HepG2 (cell line): ENCODE measurements around the gene TMEM63C. TPM values are rescaled to one million over a fixed set of nuclear protein-coding genes. Genes with fewer than 3 reads are reported as not detected.
A peak's percentile ranks its signal among the peaks of the same experiment; 100 is the strongest.

Source experiments
- ATAC-seq: fragments of 200-7000 bp; cut with Tn5 transposase; 3 replicates; pipeline ENCODE4 v1.9.1; 2020; ENCODE audit warnings: mild to moderate bottlenecking, moderate library complexity
- BruUV-seq: library from RNA; stranded (reverse); fragments of 400-500 nt; replicated peaks from 2 replicates; lab custom pipeline; 2021; lab: Mats Ljungman, UMichigan
- CTCF ChIA-PET: fragments of 300-600 bp; formaldehyde crosslinking; extraction: SDS; loops from one replicate; lab custom pipeline; 2021; ENCODE audit warnings: low total read pairs, inconsistent platforms, low intra/inter-chr PET ratio; lab: Yijun Ruan, JAX
- POLR2A ChIA-PET: fragments of 350-600 bp; sonication (Branson Sonifier 250); formaldehyde crosslinking; loops from one replicate; lab custom pipeline; 2020; ENCODE audit warnings: antibody characterized with exemption, inconsistent platforms; lab: Yijun Ruan, JAX
- DNase-seq: peaks from one replicate; pipeline ENCODE4 v3.0.0-alpha.2; 2015; ENCODE audit warnings: low spot score
- FAIRE-seq: peaks from 3 replicates; lab custom pipeline; 2011; peaks lifted over from hg19 to GRCh38; lab: Jason Lieb, UNC
- H2AFZ ChIP-seq: one replicate; pipeline ENCODE4 v1.6.1; 2011; ENCODE audit warnings: low read length, inconsistent platforms
- H3K27ac ChIP-seq: fragments of 300-600 bp; 3 replicates; pipeline ENCODE4 v1.8.0; 2011; ENCODE audit warnings: mixed run types, mild to moderate bottlenecking, mixed read lengths, low read length, inconsistent platforms; ENCODE audit not compliant: insufficient read depth; ENCODE audit errors: extremely low read length
- H3K27me3 ChIP-seq, 2 experiments: fragments of 200-600 bp in 1 of 2; 2 replicates in 1 of 2; 3 replicates in 1 of 2; pipeline versions ENCODE4 v1.6.0 to v1.8.0; 2011; ENCODE audit warnings: low read length in 2 of 2, mild to moderate bottlenecking in 2 of 2, moderate library complexity in 2 of 2, inconsistent platforms in 1 of 2; ENCODE audit not compliant: insufficient read depth in 2 of 2, control insufficient read depth in 1 of 2
- H3K36me3 ChIP-seq, 2 experiments: fragments of 200-600 bp in 1 of 2; replicated peaks in 1 of 2; 2 replicates in 1 of 2; 3 replicates in 1 of 2; pipeline versions ENCODE4 v1.5.1 to v1.8.0; 2011; ENCODE audit warnings: low read length in 2 of 2, inconsistent platforms in 1 of 2; ENCODE audit not compliant: insufficient read depth in 2 of 2, control insufficient read depth in 1 of 2
- H3K4me1 ChIP-seq: 2 replicates; pipeline ENCODE4 v1.5.1; 2012; ENCODE audit warnings: low read length, inconsistent platforms; ENCODE audit not compliant: insufficient read depth
- H3K4me2 ChIP-seq: 2 replicates; pipeline ENCODE4 v1.6.0; 2011; ENCODE audit warnings: low read depth, low read length, inconsistent platforms
- H3K4me3 ChIP-seq, 3 experiments: fragments of 200-600 bp in 1 of 3; sonication (generic), shearing (Covaris generic) in 1 of 3; replicated peaks in 1 of 3; 2 replicates each; pipeline ENCODE4 v1.5.1; 2011 to 2016; ENCODE audit warnings: low read length in 3 of 3, inconsistent platforms in 2 of 3, low read depth in 2 of 3, mild to moderate bottlenecking in 2 of 3, control low read depth in 1 of 3, mixed read lengths in 1 of 3; ENCODE audit not compliant: insufficient read depth in 1 of 3
- H3K79me2 ChIP-seq: one replicate; pipeline ENCODE4 v1.6.1; 2011; ENCODE audit warnings: low read length, inconsistent platforms; ENCODE audit not compliant: insufficient read depth
- H3K9ac ChIP-seq: 2 replicates; pipeline ENCODE4 v1.6.0; 2011; ENCODE audit warnings: mild to moderate bottlenecking, low read depth, low read length, inconsistent platforms; ENCODE audit not compliant: insufficient read depth
- H3K9me3 ChIP-seq: 2 replicates; pipeline ENCODE4 v1.5.1; 2012; ENCODE audit warnings: mild to moderate bottlenecking, low read length
- H4K20me1 ChIP-seq: 2 replicates; pipeline ENCODE4 v1.6.0; 2011; ENCODE audit warnings: inconsistent platforms, mild to moderate bottlenecking, low read length, moderate library complexity; ENCODE audit not compliant: insufficient read depth
- GABPB1 ChIP-seq: IDR thresholded peaks from 2 replicates; pipeline ENCODE4 v1.6.1; 2016; ENCODE audit warnings: mild to moderate bottlenecking, missing genetic modification reagents, moderate library complexity, missing compliant biosample characterization
- HNF4A ChIP-seq: sonication (generic); formaldehyde crosslinking; IDR thresholded peaks from 2 replicates; pipeline ENCODE4 v1.4.0; 2020; ENCODE audit warnings: missing genetic modification reagents
- HNRNPLL ChIP-seq: fragments of 200-400 bp; formaldehyde crosslinking; IDR thresholded peaks from 2 replicates; pipeline ENCODE4 v1.6.1; 2017; ENCODE audit warnings: mild to moderate bottlenecking, low read depth, low read length; ENCODE audit not compliant: poor library complexity, severe bottlenecking
- HOXA9 ChIP-seq: sonication (generic); formaldehyde crosslinking; IDR thresholded peaks from 2 replicates; pipeline ENCODE4 v1.8.1; 2022; ENCODE audit warnings: missing genetic modification reagents, mild to moderate bottlenecking, moderate library complexity, borderline replicate concordance
- KMT2B ChIP-seq: IDR thresholded peaks from 2 replicates; pipeline ENCODE4 v1.6.1; 2016; ENCODE audit warnings: missing genetic modification reagents, missing compliant biosample characterization
- NFE2 ChIP-seq: sonication (generic); formaldehyde crosslinking; IDR thresholded peaks from 2 replicates; pipeline ENCODE4 v1.4.0; 2020; ENCODE audit warnings: missing genetic modification reagents
- PHF21A ChIP-seq: sonication (generic); formaldehyde crosslinking; IDR thresholded peaks from 2 replicates; pipeline ENCODE4 v1.5.0; 2020; ENCODE audit warnings: mild to moderate bottlenecking, missing genetic modification reagents
- RXRB ChIP-seq: IDR thresholded peaks from 2 replicates; pipeline ENCODE4 v1.6.1; 2016; ENCODE audit warnings: borderline replicate concordance, missing genetic modification reagents, missing compliant biosample characterization
- TFDP2 ChIP-seq: sonication (generic); formaldehyde crosslinking; IDR thresholded peaks from 2 replicates; pipeline ENCODE4 v1.4.0; 2020; ENCODE audit warnings: missing genetic modification reagents
- ZBTB7B ChIP-seq: sonication (generic); formaldehyde crosslinking; IDR thresholded peaks from 2 replicates; pipeline ENCODE4 v1.4.0; 2020; ENCODE audit warnings: missing genetic modification reagents
- ZNF292 ChIP-seq: sonication (generic); formaldehyde crosslinking; IDR thresholded peaks from 2 replicates; pipeline ENCODE4 v1.8.1; 2022; ENCODE audit warnings: mild to moderate bottlenecking, low read depth, missing genetic modification reagents, borderline replicate concordance
- ZNF335 ChIP-seq: sonication (generic); formaldehyde crosslinking; IDR thresholded peaks from 2 replicates; pipeline ENCODE4 v1.4.0; 2020; ENCODE audit warnings: missing genetic modification reagents
- ZNF564 ChIP-seq: sonication (generic); formaldehyde crosslinking; IDR thresholded peaks from 2 replicates; pipeline ENCODE4 v1.8.1; 2023; ENCODE audit warnings: mild to moderate bottlenecking, missing genetic modification reagents
- ZNF598 ChIP-seq: sonication (generic); formaldehyde crosslinking; IDR thresholded peaks from 2 replicates; pipeline ENCODE4 v1.5.1; 2020; ENCODE audit warnings: mild to moderate bottlenecking, missing genetic modification reagents, borderline replicate concordance
- ZNF660 ChIP-seq: sonication (generic); formaldehyde crosslinking; IDR thresholded peaks from 2 replicates; pipeline ENCODE4 v1.5.1; 2020; ENCODE audit warnings: mild to moderate bottlenecking, low read depth, missing genetic modification reagents, borderline replicate concordance
- ZNF678 ChIP-seq: sonication (generic); formaldehyde crosslinking; IDR thresholded peaks from 2 replicates; pipeline ENCODE4 v1.4.0; 2020; ENCODE audit warnings: mild to moderate bottlenecking, missing genetic modification reagents
- ZSCAN9 ChIP-seq: IDR thresholded peaks from 2 replicates; pipeline ENCODE4 v1.6.1; 2016; ENCODE audit warnings: borderline replicate concordance
- WGBS: methylation state at CpG from one replicate; pipeline ENCODE4 v1.1.6; 2017; ENCODE audit warnings: low lambda C conversion rate; 5-methylcytosine and 5-hydroxymethylcytosine counted together
- in situ Hi-C: cut with HindIII; loops from 2 replicates; pipeline ENCODE4 v1.10.0; 2017; ENCODE audit warnings: low pct_unique_long_range_greater_than_20kb; ENCODE audit not compliant: extremely low pct_ligation_motif_present
- intact Hi-C: fragments of 100-400 bp; cut with micrococcal nuclease; formaldehyde crosslinking; loops from one replicate; pipeline ENCODE4 v1.10.0; 2022; ENCODE audit not compliant: unreplicated experiment
- polyA plus RNA-seq, 8 experiments: library from polyadenylated mRNA; depleted of rRNA in 3 of 8; stranded (reverse) in 7 of 8; unstranded in 1 of 8; fragments of >200 nt; fragmentation: Illumina TruSeq in 4 of 8; extraction: Trizol in 4 of 8; gene quantifications; 2 replicates each; pipeline versions ENCODE4 v1.2.1 to v1.2.3, GENCODE V29; 2011 to 2016; ENCODE audit warnings: low read depth in 4 of 8, missing spikeins in 1 of 8, mixed read lengths in 1 of 8; ENCODE audit not compliant: insufficient read depth in 1 of 8
- total RNA-seq, 5 experiments: library from RNA; depleted of rRNA; stranded (reverse); fragments of >200 nt; fragmentation: Illumina TruSeq; extraction: Trizol; gene quantifications; 2 replicates each; pipeline ENCODE4 v1.2.3, GENCODE V29; 2016; ENCODE audit warnings: low read depth in 1 of 5
- TF ChIP-seq, protein P1 (sequence below): sonication (generic); formaldehyde crosslinking; IDR thresholded peaks from 2 replicates; pipeline ENCODE4 v1.9.0; 2021; ENCODE audit warnings: missing genetic modification reagents, mild to moderate bottlenecking, borderline replicate concordance
- TF ChIP-seq, protein P2 (sequence below): IDR thresholded peaks from 2 replicates; pipeline ENCODE4 v1.4.0; 2020; ENCODE audit warnings: mild to moderate bottlenecking, missing genetic modification reagents

Gene TMEM63C
- total and polyA plus RNA-seq, 2 of the 13 experiments (the other 11 are each of a cell fraction or from before 2014, with no cell fraction given), result 0.17 to 0.27 TPM

DNA sequence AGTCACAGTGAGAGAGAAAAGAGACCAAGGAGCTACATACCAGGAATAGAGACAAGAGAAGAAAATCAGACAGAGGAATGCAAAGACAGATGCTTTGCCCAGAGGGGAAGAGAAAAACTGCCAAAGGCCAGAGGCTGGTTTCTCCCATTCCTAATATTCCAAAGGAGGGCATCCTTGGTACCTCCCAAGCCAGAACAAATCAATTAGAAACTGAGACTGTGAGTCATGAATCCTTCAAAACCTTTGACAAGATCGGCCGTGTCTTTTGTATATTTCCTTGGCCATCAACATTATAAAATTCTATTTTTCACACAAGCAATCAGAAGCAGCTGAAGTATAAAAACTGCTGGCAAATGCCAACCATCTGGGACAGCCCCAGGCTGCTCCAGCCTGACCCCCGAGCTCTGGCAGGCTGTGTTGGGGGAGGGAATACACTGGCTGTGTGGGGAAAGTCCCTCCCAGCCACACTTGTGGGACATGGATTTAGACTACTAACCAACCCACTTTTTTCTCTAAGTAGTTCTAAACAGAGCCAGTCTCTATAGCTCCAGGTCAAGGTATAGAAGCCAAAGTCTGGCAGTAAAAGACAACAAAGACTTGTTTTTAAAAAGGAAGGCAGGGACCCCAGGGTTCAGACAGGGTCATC is 125.4 kb downstream of the TMEM63C start:
- DNase-seq (peak; percentile 58), FAIRE-seq (no peak), ATAC-seq (peak; percentile 62)
- Histone ChIP-seq H4K20me1 (no peaks in the 10 kb centered on the region), H2AFZ (no peak overlapping the region), H3K9me3 (no peaks in the 10 kb centered on the region), H3K4me1 (peaks cover 55% of the 10 kb centered on the region), H3K4me3 (no peak overlapping the region), H3K27ac (peak overlapping the region; percentile 52), H3K4me2 (peak overlapping the region; percentile 34), H3K27me3 (no peaks in the 10 kb centered on the region), H3K36me3 (peaks cover 7 to 17% of the 10 kb centered on the region in 2 experiments), H3K79me2 (no peaks in the 10 kb centered on the region), H3K9ac (no peak overlapping the region; the same call in 1 of the 2 replicates)
- ChIA-PET CTCF (no interaction called here), POLR2A (interaction anchor here (1.0 to 1.5 kb wide), 3 partner anchors 8 to 14 kb away, joined by 4 to 6 read pairs (median 4); partner anchors contain the start of genes GSTZ1 and POMT2)
- 24% methylated on average over 3 of the region's 3 CpGs for WGBS
- intact Hi-C loops, result no loop called here
- in situ Hi-C loops, result loop anchor here (10.0 kb wide), 2 partner anchors 108 to 238 kb away; no protein-coding TSS in a partner anchor
- no TSS peak for BruUV-seq
- TF ChIP-seq TFDP2 (CRISPR knock-in tag), result no peak
- TF ChIP-seq ZBTB7B (CRISPR knock-in tag), result 0 out of 2 replicates have a peak, but pooled peaks have one; percentile 27
- TF ChIP-seq, protein P1, sequence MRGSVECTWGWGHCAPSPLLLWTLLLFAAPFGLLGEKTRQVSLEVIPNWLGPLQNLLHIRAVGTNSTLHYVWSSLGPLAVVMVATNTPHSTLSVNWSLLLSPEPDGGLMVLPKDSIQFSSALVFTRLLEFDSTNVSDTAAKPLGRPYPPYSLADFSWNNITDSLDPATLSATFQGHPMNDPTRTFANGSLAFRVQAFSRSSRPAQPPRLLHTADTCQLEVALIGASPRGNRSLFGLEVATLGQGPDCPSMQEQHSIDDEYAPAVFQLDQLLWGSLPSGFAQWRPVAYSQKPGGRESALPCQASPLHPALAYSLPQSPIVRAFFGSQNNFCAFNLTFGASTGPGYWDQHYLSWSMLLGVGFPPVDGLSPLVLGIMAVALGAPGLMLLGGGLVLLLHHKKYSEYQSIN (CRISPR knock-in tag), result no peak
- TF ChIP-seq HNF4A (CRISPR knock-in tag), result peak; percentile 22; the same call in 1 of the 2 replicates
- TF ChIP-seq ZNF564 (CRISPR knock-in tag), result no peak
- no peak for TF ChIP-seq HNRNPLL
- TF ChIP-seq, protein P2, sequence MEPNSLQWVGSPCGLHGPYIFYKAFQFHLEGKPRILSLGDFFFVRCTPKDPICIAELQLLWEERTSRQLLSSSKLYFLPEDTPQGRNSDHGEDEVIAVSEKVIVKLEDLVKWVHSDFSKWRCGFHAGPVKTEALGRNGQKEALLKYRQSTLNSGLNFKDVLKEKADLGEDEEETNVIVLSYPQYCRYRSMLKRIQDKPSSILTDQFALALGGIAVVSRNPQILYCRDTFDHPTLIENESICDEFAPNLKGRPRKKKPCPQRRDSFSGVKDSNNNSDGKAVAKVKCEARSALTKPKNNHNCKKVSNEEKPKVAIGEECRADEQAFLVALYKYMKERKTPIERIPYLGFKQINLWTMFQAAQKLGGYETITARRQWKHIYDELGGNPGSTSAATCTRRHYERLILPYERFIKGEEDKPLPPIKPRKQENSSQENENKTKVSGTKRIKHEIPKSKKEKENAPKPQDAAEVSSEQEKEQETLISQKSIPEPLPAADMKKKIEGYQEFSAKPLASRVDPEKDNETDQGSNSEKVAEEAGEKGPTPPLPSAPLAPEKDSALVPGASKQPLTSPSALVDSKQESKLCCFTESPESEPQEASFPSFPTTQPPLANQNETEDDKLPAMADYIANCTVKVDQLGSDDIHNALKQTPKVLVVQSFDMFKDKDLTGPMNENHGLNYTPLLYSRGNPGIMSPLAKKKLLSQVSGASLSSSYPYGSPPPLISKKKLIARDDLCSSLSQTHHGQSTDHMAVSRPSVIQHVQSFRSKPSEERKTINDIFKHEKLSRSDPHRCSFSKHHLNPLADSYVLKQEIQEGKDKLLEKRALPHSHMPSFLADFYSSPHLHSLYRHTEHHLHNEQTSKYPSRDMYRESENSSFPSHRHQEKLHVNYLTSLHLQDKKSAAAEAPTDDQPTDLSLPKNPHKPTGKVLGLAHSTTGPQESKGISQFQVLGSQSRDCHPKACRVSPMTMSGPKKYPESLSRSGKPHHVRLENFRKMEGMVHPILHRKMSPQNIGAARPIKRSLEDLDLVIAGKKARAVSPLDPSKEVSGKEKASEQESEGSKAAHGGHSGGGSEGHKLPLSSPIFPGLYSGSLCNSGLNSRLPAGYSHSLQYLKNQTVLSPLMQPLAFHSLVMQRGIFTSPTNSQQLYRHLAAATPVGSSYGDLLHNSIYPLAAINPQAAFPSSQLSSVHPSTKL (CRISPR knock-in tag), result 0 out of 2 replicates have a peak, but pooled peaks have one; percentile 7
- TF ChIP-seq ZNF660, result no peak
- TF ChIP-seq PHF21A (CRISPR knock-in tag), result peak; percentile 32; the same call in 1 of the 2 replicates
- TF ChIP-seq KMT2B (CRISPR knock-in tag), result no peak
- no peak for TF ChIP-seq GABPB1
- peak; percentile 56; the same call in 1 of the 2 replicates for TF ChIP-seq RXRB (CRISPR knock-in tag)
- TF ChIP-seq ZNF678 (CRISPR knock-in tag), result no peak
- no peak for TF ChIP-seq NFE2 (CRISPR knock-in tag)
- no peak for TF ChIP-seq ZNF598
- no peak for TF ChIP-seq ZSCAN9 (CRISPR knock-in tag)
- no peak for TF ChIP-seq ZNF335 (CRISPR knock-in tag)
- no peak for TF ChIP-seq HOXA9 (CRISPR knock-in tag)
- TF ChIP-seq ZNF292, result peak; percentile 30; the same call in 1 of the 2 replicates
